ENCODE data around the gene DPH2.

The DPH2 gene

GRCh38 chr1:43925846-43926245, 44.0 kb upstream of the DPH2 start:
- H3K79me2 ChIP-seq (ENCODE audit: control insufficient read depth, low read length), result no peaks in the 10 kb centered on the region
- H4K20me1 ChIP-seq (ENCODE audit: control insufficient read depth, insufficient read depth, low read depth, low read length), result no peaks in the 10 kb centered on the region
- H3K9me2 ChIP-seq (replicated peaks; ENCODE audit: control insufficient read depth, low read length), result no peaks in the 10 kb centered on the region
- H3K27me3 ChIP-seq (ENCODE audit: control insufficient read depth, low read length), result no peaks in the 10 kb centered on the region
- H3K4me3 ChIP-seq (ENCODE audit: low read length), result no peak overlapping the region
- no peaks in the 10 kb centered on the region for H3K4me1 ChIP-seq (ENCODE audit: control insufficient read depth, low read length)
- H3K4me2 ChIP-seq (ENCODE audit: low read length), result no peak overlapping the region
- no peaks in the 10 kb centered on the region for H3K9me3 ChIP-seq (ENCODE audit: control insufficient read depth, insufficient read depth, low read length)
- TF ChIP-seq EZH2phosphoT487 (IDR thresholded peaks at IDR 0.05; ENCODE audit: borderline replicate concordance, low read length) (no peak), CTCF (IDR thresholded peaks at IDR 0.05; ENCODE audit: low read depth, low read length, poor library complexity, severe bottlenecking) (no peak)
- H3F3A ChIP-seq (ENCODE audit: control insufficient read depth, insufficient read depth), result no peaks in the 10 kb centered on the region
- no peaks in the 10 kb centered on the region for H3K36me3 ChIP-seq (ENCODE audit: control insufficient read depth, low read length)
- no peak overlapping the region for H3K27ac ChIP-seq (ENCODE audit: low read depth, low read length)

- H3K36me3 ChIP-seq (ENCODE audit: control insufficient read depth, low read length), result no peaks in the 10 kb centered on the region
- no peaks in the 10 kb centered on the region for H3K79me2 ChIP-seq (ENCODE audit: control insufficient read depth, low read length)
- no peaks in the 10 kb centered on the region for H3K9me3 ChIP-seq (ENCODE audit: control insufficient read depth, insufficient read depth, low read length)
- no peak overlapping the region for H3K4me2 ChIP-seq (ENCODE audit: low read length)
- H3K27ac ChIP-seq (ENCODE audit: low read depth, low read length), result no peak overlapping the region
- H3K4me3 ChIP-seq (ENCODE audit: low read length), result no peak overlapping the region
- H3K4me1 ChIP-seq (ENCODE audit: control insufficient read depth, low read length), result peaks cover 5% of the 10 kb centered on the region
- H3K9me2 ChIP-seq (replicated peaks; ENCODE audit: control insufficient read depth, low read length), result no peaks in the 10 kb centered on the region
- no peaks in the 10 kb centered on the region for H4K20me1 ChIP-seq (ENCODE audit: control insufficient read depth, insufficient read depth, low read depth, low read length)
- no peaks in the 10 kb centered on the region for H3K27me3 ChIP-seq (ENCODE audit: control insufficient read depth, low read length)
- peak; percentile 59 for TF ChIP-seq CTCF (IDR thresholded peaks at IDR 0.05; ENCODE audit: low read depth, low read length, poor library complexity, severe bottlenecking)
- TF ChIP-seq EZH2phosphoT487 (IDR thresholded peaks at IDR 0.05; ENCODE audit: borderline replicate concordance, low read length), result no peak
- H3F3A ChIP-seq (ENCODE audit: control insufficient read depth, insufficient read depth), result no peaks in the 10 kb centered on the region
Measured at GRCh38 chr1:43930168-43930948, 39.5 kb upstream of the DPH2 start.

DNA sequence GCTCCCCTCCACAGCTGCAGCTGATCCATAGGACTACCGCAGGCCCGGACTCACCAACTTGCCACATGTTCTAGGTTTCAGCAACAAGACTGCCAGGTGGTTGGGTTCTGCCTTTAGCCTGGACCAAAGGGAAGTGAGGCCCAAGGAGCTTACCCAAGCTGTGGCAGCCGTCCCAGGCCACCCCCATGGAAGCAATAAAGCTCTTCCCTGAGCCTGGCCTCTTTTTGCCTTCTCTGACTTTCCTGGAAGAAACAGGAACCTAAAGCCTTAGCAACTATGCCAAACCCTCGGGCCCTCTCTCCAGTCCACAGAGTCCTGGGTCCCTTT, 38.9 kb upstream of the DPH2 start:
- H3K27me3 ChIP-seq (ENCODE audit: control insufficient read depth, low read length), result no peaks in the 10 kb centered on the region
- H3F3A ChIP-seq (ENCODE audit: control insufficient read depth, insufficient read depth), result no peaks in the 10 kb centered on the region
- no peaks in the 10 kb centered on the region for H3K79me2 ChIP-seq (ENCODE audit: control insufficient read depth, low read length)
- TF ChIP-seq EZH2phosphoT487 (IDR thresholded peaks at IDR 0.05; ENCODE audit: borderline replicate concordance, low read length) (no peak), CTCF (IDR thresholded peaks at IDR 0.05; ENCODE audit: low read depth, low read length, poor library complexity, severe bottlenecking) (no peak)
- H3K4me1 ChIP-seq (ENCODE audit: control insufficient read depth, low read length), result peaks cover 5% of the 10 kb centered on the region
- H3K4me3 ChIP-seq (ENCODE audit: low read length), result no peak overlapping the region
- no peaks in the 10 kb centered on the region for H3K36me3 ChIP-seq (ENCODE audit: control insufficient read depth, low read length)
- H3K9me3 ChIP-seq (ENCODE audit: control insufficient read depth, insufficient read depth, low read length), result no peaks in the 10 kb centered on the region
- no peak overlapping the region for H3K4me2 ChIP-seq (ENCODE audit: low read length)
- H3K27ac ChIP-seq (ENCODE audit: low read depth, low read length), result no peak overlapping the region
- H4K20me1 ChIP-seq (ENCODE audit: control insufficient read depth, insufficient read depth, low read depth, low read length), result no peaks in the 10 kb centered on the region
- no peaks in the 10 kb centered on the region for H3K9me2 ChIP-seq (replicated peaks; ENCODE audit: control insufficient read depth, low read length)
